Renal pelvis (tissue), 4 donors: ENCODE data around the gene TLX2. TPM values are rescaled to one million over a fixed set of nuclear protein-coding genes. Genes with fewer than 3 reads are reported as not detected.

ENCODE experiments used
- DNase-seq: peaks from one replicate; pipeline ENCODE4 v3.0.0-alpha.2; 2013
- polyA plus RNA-seq, 3 donors: library from polyadenylated mRNA; unstranded; fragments of 120-200 nt; gene quantifications; one replicate each; pipeline ENCODE4 v1.2.1, GENCODE V29; 2013; ENCODE audit not compliant: insufficient read length in 3 of 3

TLX2 gene
- polyA plus RNA-seq, 3 donors: 0.06 to 0.17 (median 0.13) TPM

- no peak for DNase-seq
These were observed 17.1 kb upstream of the TLX2 start for GRCh38 chr2:74496997-74497776.

GRCh38 chr2:74497777-74498499 lies 16.3 kb upstream of the TLX2 start:
- DNase-seq: no peak

DNA sequence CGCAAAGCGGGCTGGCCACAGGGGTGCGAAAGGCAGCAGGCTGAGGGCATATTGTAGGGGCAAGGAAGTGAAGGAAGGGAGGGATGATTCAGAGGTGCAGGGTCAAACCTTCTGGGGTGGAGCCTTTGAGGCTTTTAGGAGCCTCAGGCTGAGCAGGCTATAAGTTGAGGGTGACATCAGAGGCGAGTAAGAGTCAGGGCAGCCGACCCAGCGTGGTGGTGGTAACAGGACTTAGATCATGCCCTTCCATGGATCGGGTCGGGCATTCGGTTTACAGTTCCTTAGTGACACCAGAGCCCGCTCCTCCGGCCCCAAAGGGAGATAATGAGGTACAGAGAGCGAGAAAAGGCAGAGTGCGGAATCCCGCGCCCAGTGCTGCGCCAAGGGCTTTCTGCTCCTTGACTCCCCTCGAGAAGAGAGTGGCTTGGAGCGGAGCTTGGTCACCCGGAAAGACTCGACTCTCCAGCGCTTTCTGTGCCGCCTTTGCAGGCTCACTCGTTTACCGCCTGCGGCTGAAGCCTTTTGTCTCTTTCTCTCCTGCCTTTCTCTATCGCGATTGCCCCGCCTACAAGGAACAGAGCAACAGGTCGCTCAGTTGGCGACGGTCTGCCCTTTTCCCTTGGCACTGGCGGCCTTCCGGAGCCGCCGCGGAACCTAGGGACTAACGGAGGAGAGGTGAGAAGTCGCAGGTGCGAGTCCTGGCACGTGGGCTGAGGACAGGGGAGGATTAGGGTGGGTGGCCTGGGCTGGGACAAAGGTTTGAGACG lies 15.6 kb upstream of the TLX2 start:
- DNase-seq: no peak

DNA sequence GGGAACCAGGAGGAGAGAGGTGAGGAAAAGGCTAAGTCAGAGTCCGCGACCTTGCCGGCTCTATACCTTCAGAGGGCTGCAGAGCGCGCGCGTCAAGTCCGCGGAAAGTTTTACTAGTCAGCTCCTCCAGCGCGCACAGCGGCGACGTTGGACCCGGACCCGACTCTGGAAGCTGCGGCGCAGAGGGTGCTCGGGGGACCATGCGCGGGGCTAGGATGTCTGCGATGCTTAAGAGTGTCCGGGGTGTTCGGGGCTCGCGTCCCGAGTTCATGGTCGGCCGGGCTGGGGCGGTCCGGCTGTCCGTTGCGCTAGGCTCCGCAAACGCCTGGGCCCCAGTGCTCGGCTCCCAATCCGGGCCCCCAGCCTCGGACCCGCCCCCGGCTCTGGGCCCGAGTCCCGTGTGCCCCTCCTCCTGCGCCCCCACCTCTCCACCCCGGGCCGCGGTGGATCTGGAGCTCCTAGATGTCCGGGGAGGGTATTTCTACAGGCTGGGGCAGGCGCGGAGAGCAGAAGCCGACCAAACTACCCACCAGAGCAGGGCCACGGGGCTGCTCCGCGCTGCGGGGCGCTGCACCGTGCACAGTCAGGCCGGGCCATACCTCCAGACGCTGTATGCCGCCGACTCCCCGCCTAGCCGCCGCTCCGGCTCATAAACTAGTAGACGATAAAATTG lies 14.8 kb upstream of the TLX2 start, which contains the start of gene LBX2:
Gene LBX2, minus strand, starts transcription at position 337 of the 673 bp plus-strand sequence. Its CDS starts 66 bp downstream, at position 271.
- no peak for DNase-seq

- DNase-seq: no peak
These were observed 14.2 kb upstream of the TLX2 start for GRCh38 chr2:74499940-74500577.

GRCh38 chr2:74500578-74500946 lies 13.7 kb upstream of the TLX2 start:
- no peak for DNase-seq

GRCh38 chr2:74501335-74502071 lies 12.7 kb upstream of the TLX2 start:
- DNase-seq: no peak

DNA sequence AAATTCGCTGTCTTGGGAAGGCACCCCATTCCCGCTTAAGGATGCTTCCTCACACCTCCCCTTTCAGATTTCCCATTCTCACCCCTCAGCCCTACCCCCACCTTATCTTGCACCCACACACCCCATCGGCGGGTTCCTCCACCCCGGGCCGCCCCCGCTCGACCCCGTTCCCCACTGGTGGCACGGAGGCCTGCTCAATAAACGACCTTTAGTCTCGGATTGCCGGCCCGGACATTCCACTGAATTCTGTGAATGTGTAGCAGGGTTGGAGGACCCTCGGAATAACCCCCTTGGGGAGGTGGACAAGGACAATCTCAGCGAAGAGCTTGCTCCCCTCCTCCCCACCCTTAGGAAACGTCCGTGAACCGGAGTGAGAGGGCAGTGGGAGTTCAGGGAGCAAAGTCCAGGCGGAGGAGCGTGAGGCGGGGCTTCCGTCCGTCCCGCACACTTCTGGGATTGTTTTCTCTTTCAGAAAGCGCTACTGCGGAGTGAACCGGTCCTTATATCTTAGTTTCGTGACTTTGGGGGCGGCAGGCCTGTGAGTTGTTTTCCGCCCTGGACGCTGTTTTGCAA lies 12.0 kb upstream of the TLX2 start:
- no peak for DNase-seq

- no peak for DNase-seq
These were observed 11.3 kb upstream of the TLX2 start for GRCh38 chr2:74502720-74503505.

- DNase-seq: no peak
These were observed 10.5 kb upstream of the TLX2 start for GRCh38 chr2:74503506-74504475.

DNA sequence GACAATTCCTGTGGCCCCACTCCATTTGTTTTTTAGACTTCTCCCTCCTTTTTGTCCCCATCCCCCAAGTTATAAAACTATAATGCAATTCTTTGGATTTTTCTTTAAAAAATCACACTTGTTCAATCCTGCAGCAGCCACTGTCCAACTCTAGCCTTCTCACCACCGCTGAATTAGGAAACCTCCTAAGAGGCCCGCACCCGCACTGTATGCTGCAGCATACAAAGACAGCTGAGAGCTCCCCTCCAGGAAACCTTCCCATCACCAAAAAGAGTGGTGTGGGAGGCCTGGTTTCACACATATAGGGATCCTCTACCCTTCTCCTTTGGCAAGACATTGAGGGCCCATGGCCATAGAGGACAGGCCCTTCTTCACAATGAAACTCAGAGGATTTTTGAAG lies 9.7 kb upstream of the TLX2 start:
- no peak for DNase-seq

DNA sequence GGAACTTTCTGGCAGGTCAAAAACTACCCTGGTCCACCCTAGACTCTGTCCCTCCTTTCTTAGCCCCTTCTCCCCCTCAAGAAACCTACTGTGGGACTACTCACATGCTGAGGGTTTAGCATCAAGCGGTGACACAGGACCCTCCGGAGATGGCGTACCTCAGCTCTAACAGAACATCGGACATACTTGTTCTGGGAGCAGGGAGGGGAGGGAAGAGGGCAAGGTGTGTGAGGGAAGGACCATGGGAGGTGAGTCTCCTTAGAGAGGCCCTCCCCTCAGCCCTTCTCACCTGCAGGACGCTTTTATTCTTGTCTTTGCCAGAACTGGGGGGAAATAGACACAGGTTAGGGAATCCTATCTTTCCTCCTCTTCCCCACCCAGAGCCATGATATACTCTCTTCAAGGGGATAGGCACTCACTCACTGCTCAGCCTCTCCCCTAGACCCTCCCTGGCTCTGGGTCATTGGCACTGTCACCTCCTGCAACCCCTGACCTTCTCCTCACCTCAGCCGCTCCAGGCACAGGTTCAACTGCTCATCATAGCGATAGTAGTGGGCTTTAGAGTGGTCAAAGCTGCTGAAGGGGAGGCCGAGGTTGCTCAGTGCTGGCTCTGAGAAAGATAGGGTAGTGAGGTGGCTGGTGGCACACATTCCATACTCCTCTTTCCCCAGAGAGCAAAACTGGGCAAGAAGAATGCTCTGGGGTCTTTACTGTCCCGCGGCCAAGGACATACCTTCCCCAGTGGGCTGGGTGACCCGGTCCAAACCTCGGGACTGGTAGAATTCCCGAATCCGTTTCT lies 8.6 kb upstream of the TLX2 start:
- no peak for DNase-seq

- peak; percentile 99 for DNase-seq
These were observed 6.9 kb upstream of the TLX2 start, which contains the start of gene PCGF1 for GRCh38 chr2:74507145-74507925. Gene PCGF1, minus strand, starts transcription at chr2:74507695. Its CDS starts 27 bp downstream, at chr2:74507668.

DNA sequence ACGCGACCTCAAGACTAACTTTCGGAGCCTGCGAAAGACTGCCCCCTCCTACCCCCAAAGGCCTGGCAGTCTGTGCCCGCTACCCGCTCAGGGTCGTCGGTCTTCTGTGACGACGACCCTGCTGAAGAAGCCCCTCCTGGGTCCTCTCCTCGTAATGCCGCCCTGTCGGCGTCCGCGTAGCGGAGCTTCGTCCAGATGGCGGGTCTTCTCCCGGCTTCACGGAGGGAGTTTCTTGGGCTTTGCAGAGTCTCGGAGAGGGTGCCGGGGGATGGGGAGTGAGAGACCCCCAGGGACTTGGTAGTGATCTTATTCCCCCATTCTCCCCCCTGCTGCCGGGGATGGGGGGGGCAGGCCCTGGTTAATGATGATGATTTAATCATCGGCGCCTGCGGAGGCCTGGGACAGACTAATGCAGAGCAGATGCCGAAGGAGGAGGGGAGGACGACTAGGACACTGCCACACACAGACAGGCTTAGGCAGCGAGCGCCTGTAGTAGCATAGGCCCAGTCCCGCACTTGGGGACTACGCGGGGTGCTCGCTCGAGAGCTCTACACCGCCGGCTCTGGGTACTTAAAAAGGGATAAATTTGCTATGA lies 6.2 kb upstream of the TLX2 start:
- no peak for DNase-seq

- no peak for DNase-seq
These were observed 4.0 kb upstream of the TLX2 start for GRCh38 chr2:74510272-74510671.
